K562 (cell line): ENCODE measurements around the gene ZBTB42.
A peak's percentile ranks its signal among the peaks of the same experiment; 100 is the strongest.

Experiments used
- KLF1 ChIP-seq: fragments of 450-650 bp; IDR thresholded peaks from 2 replicates; pipeline ENCODE4 v1.6.1; 2016; ENCODE audit warnings: missing genetic modification characterization, missing compliant biosample characterization
- SAFB2 ChIP-seq: fragments of 200-400 bp; formaldehyde crosslinking; IDR thresholded peaks from 2 replicates; pipeline ENCODE4 v1.6.1; 2018; ENCODE audit warnings: borderline replicate concordance, low read length, low read depth, moderate library complexity; ENCODE audit not compliant: severe bottlenecking
- ZKSCAN8 ChIP-seq: fragments of 200-800 bp; sonication (Bioruptor generic); IDR thresholded peaks from 2 replicates; pipeline ENCODE4 v1.6.1; 2016; ENCODE audit warnings: missing genetic modification characterization, missing compliant biosample characterization
- TF ChIP-seq, protein P1 (sequence below), 3 experiments: IDR thresholded peaks in 2 of 3; conservative IDR thresholded peaks in 1 of 3; 2 replicates each; pipeline ENCODE4 v1.5.1; 2011 to 2012; ENCODE audit warnings: low read length in 3 of 3, mild to moderate bottlenecking in 3 of 3, control low read depth in 2 of 3, improper control_type of control experiment in 1 of 3, inconsistent platforms in 1 of 3, low read depth in 1 of 3, mixed read lengths in 1 of 3, moderate library complexity in 1 of 3; ENCODE audit not compliant: insufficient read depth in 2 of 3

GRCh38 chr14:104768437-104769323 is 32.2 kb upstream of the ZBTB42 start:
- TF ChIP-seq ZKSCAN8 (CRISPR knock-in tag) (no peak), KLF1 (tag) (no peak), SAFB2 (no peak)
- TF ChIP-seq, protein P1, sequence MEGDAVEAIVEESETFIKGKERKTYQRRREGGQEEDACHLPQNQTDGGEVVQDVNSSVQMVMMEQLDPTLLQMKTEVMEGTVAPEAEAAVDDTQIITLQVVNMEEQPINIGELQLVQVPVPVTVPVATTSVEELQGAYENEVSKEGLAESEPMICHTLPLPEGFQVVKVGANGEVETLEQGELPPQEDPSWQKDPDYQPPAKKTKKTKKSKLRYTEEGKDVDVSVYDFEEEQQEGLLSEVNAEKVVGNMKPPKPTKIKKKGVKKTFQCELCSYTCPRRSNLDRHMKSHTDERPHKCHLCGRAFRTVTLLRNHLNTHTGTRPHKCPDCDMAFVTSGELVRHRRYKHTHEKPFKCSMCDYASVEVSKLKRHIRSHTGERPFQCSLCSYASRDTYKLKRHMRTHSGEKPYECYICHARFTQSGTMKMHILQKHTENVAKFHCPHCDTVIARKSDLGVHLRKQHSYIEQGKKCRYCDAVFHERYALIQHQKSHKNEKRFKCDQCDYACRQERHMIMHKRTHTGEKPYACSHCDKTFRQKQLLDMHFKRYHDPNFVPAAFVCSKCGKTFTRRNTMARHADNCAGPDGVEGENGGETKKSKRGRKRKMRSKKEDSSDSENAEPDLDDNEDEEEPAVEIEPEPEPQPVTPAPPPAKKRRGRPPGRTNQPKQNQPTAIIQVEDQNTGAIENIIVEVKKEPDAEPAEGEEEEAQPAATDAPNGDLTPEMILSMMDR (IDR thresholded peaks at IDR 0.05 in 2 of 3, conservative IDR thresholded peaks at IDR 0.05 in 1 of 3; ENCODE audit: insufficient read depth in 2 of 3, low read depth in 1 of 3, low read length in 3 of 3), result peak; percentile 61 to 89 (median 85)
